OCI-LY1 (cell line): ENCODE results near the gene AAR2.

Source experiments
- H2AFZ ChIP-seq: fragments of 200-600 bp; sonication (generic), shearing (Covaris generic); 2 replicates; pipeline ENCODE4 v1.6.0; 2014; ENCODE audit warnings: antibody characterized with exemption, mild to moderate bottlenecking, low read length
- H3F3A ChIP-seq: fragments of 200-600 bp; sonication (generic), shearing (Covaris generic); 2 replicates; pipeline ENCODE4 v1.6.0; 2014; ENCODE audit warnings: mild to moderate bottlenecking, antibody characterized with exemption, low read length, moderate library complexity; ENCODE audit not compliant: insufficient read depth
- H3K27ac ChIP-seq: fragments of 200-600 bp; sonication (generic); 2 replicates; pipeline ENCODE4 v1.5.1; 2014; ENCODE audit warnings: low read length, mixed run types, mild to moderate bottlenecking, low read depth; ENCODE audit not compliant: poor library complexity, severe bottlenecking
- H3K27me3 ChIP-seq: fragments of 200-600 bp; sonication (generic); 2 replicates; pipeline ENCODE4 v1.6.0; 2014; ENCODE audit warnings: antibody characterized with exemption, mild to moderate bottlenecking, low read length, moderate library complexity; ENCODE audit not compliant: insufficient read depth
- H3K36me3 ChIP-seq: fragments of 200-600 bp; sonication (generic); 2 replicates; pipeline ENCODE4 v1.6.1; 2014; ENCODE audit warnings: mild to moderate bottlenecking, antibody characterized with exemption, low read length, moderate library complexity, mixed read lengths; ENCODE audit not compliant: insufficient read depth
- H3K4me1 ChIP-seq: fragments of 200-600 bp; sonication (generic); 2 replicates; pipeline ENCODE4 v1.5.1; 2014; ENCODE audit warnings: mild to moderate bottlenecking, low read length, moderate library complexity; ENCODE audit not compliant: insufficient read depth, severe bottlenecking
- H3K4me2 ChIP-seq: fragments of 200-600 bp; sonication (generic), shearing (Covaris generic); 2 replicates; pipeline ENCODE4 v1.6.1; 2014; ENCODE audit warnings: low read length
- H3K4me3 ChIP-seq: fragments of 200-600 bp; sonication (generic); 2 replicates; pipeline ENCODE4 v1.5.1; 2014; ENCODE audit warnings: low read length, low read depth, mild to moderate bottlenecking, mixed read lengths; ENCODE audit not compliant: poor library complexity, severe bottlenecking
- H3K79me2 ChIP-seq: fragments of 200-600 bp; shearing (Covaris generic); 2 replicates; pipeline ENCODE4 v1.6.1; 2016; ENCODE audit warnings: mixed run types, low read length, mixed read lengths; ENCODE audit not compliant: insufficient read depth
- H3K9ac ChIP-seq: fragments of 200-600 bp; sonication (generic), shearing (Covaris generic); 2 replicates; pipeline ENCODE4 v1.6.1; 2014; ENCODE audit warnings: mild to moderate bottlenecking, low read length, mixed read lengths
- H3K9me2 ChIP-seq: fragments of 200-600 bp; sonication (generic), shearing (Covaris generic); 2 replicates; pipeline ENCODE4 v1.6.1; 2014; ENCODE audit warnings: low read depth, mild to moderate bottlenecking, low read length, mixed read lengths
- H3K9me3 ChIP-seq: fragments of 200-600 bp; shearing (Covaris generic); 2 replicates; pipeline ENCODE4 v1.6.1; 2014; ENCODE audit warnings: low read length, mixed read lengths
- H4K20me1 ChIP-seq: fragments of 200-600 bp; sonication (generic), shearing (Covaris generic); 2 replicates; pipeline ENCODE4 v1.6.0; 2016; ENCODE audit warnings: mild to moderate bottlenecking, low read length; ENCODE audit not compliant: insufficient read depth
- CTCF ChIP-seq: fragments of 200-600 bp; sonication (generic), shearing (Covaris generic); IDR thresholded peaks from 2 replicates; pipeline ENCODE4 v1.5.1; 2017; ENCODE audit warnings: mild to moderate bottlenecking, antibody characterized with exemption, low read length, moderate library complexity, mixed read lengths
- EZH2 ChIP-seq: fragments of 200-600 bp; sonication (generic), shearing (Covaris generic); IDR thresholded peaks from 2 replicates; pipeline ENCODE4 v1.8.0; 2017; ENCODE audit warnings: borderline replicate concordance, mixed run types, mild to moderate bottlenecking, antibody characterized with exemption, low read length, moderate library complexity, mixed read lengths

AAR2 gene

GRCh38 chr20:36262440-36262839 is 26.2 kb downstream of the AAR2 start:
- H3K36me3 ChIP-seq = no peaks in the 10 kb centered on the region
- no peaks in the 10 kb centered on the region for H3K9me2 ChIP-seq
- H3K4me1 ChIP-seq = no peaks in the 10 kb centered on the region
- no peaks in the 10 kb centered on the region for H3K9me3 ChIP-seq
- no peaks in the 10 kb centered on the region for H3F3A ChIP-seq
- H3K79me2 ChIP-seq = no peaks in the 10 kb centered on the region
- no peak overlapping the region for H3K4me2 ChIP-seq
- peaks cover 6% of the 10 kb centered on the region; the same call in 1 of the 2 replicates for H3K27me3 ChIP-seq
- no peak for TF ChIP-seq CTCF
- no peak for TF ChIP-seq EZH2
- H3K9ac ChIP-seq = no peak overlapping the region
- no peak overlapping the region for H3K4me3 ChIP-seq
- H4K20me1 ChIP-seq = no peaks in the 10 kb centered on the region
- H2AFZ ChIP-seq = no peak overlapping the region
- no peak overlapping the region for H3K27ac ChIP-seq

GRCh38 chr20:36264426-36265246 is 28.4 kb downstream of the AAR2 start:
- Histone ChIP-seq H3K9me3 (no peaks in the 10 kb centered on the region), H3K9me2 (no peaks in the 10 kb centered on the region), H3K27ac (no peak overlapping the region), H3K36me3 (no peaks in the 10 kb centered on the region), H3F3A (no peaks in the 10 kb centered on the region), H3K4me2 (no peak overlapping the region), H4K20me1 (no peaks in the 10 kb centered on the region), H3K4me3 (no peak overlapping the region), H3K9ac (no peak overlapping the region), H3K79me2 (no peaks in the 10 kb centered on the region), H3K4me1 (no peaks in the 10 kb centered on the region), H2AFZ (no peak overlapping the region), H3K27me3 (peaks cover 6% of the 10 kb centered on the region; the same call in 1 of the 2 replicates)
- TF ChIP-seq CTCF (no peak), EZH2 (no peak)

GRCh38 chr20:36266189-36266588 is 29.9 kb downstream of the AAR2 start:
- H3K4me3 ChIP-seq = no peak overlapping the region
- no peaks in the 10 kb centered on the region for H3K36me3 ChIP-seq
- no peaks in the 10 kb centered on the region for H3K9me3 ChIP-seq
- H3K79me2 ChIP-seq = no peaks in the 10 kb centered on the region
- no peaks in the 10 kb centered on the region for H3K9me2 ChIP-seq
- no peaks in the 10 kb centered on the region for H3K4me1 ChIP-seq
- no peaks in the 10 kb centered on the region for H4K20me1 ChIP-seq
- H3K27ac ChIP-seq = no peak overlapping the region
- no peaks in the 10 kb centered on the region for H3F3A ChIP-seq
- no peak overlapping the region for H3K4me2 ChIP-seq
- no peak overlapping the region for H3K9ac ChIP-seq
- no peak for TF ChIP-seq CTCF
- no peak for TF ChIP-seq EZH2
- peaks cover 6% of the 10 kb centered on the region; the same call in 1 of the 2 replicates for H3K27me3 ChIP-seq
- H2AFZ ChIP-seq = no peak overlapping the region
